Gastrocnemius medialis (tissue), 4 donors: ENCODE results near the gene ATPAF2.

Source experiments
- POLR2A ChIP-seq, 2 donors: fragments of 450-650 bp; IDR thresholded peaks; one replicate each; pipeline ENCODE4 v1.6.1; 2017; ENCODE audit warnings: antibody characterized with exemption in 2 of 2, mild to moderate bottlenecking in 2 of 2, moderate library complexity in 2 of 2
- TF ChIP-seq, protein P1 (sequence below), 5 experiments: fragments of 450-650 bp in 3 of 5; fragments of 200-600 bp in 2 of 5; sonication (generic) in 2 of 5; IDR thresholded peaks in 4 of 5; conservative IDR thresholded peaks in 1 of 5; 1 replicate in 4 of 5; 2 replicates in 1 of 5; pipeline ENCODE4 v1.5.1; 2016 to 2019; ENCODE audit warnings: antibody characterized with exemption in 5 of 5, mild to moderate bottlenecking in 3 of 5, moderate library complexity in 3 of 5

DNA sequence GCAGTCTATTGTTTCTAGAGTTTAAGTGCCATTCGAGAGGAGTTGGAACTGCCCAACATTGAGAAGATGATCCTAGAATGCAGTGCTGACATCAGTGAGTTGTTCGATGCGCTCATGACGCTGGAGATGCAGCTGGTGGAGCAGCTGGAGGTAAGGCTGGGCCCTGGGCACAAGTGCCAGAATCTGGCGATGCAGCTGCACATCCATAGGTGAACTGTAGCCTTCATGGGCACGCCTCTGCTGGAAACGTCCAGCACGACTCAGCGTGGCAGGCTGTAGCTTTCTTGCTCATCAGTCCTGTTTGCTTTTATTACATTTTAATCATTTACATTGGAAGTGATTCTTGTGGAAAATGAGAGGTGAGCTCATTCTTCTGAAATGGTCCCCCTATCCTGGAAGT is 34.6 kb downstream of the ATPAF2 start:
- TF ChIP-seq POLR2A (IDR thresholded peaks at IDR 0.05) = no peak
- TF ChIP-seq, protein P1, sequence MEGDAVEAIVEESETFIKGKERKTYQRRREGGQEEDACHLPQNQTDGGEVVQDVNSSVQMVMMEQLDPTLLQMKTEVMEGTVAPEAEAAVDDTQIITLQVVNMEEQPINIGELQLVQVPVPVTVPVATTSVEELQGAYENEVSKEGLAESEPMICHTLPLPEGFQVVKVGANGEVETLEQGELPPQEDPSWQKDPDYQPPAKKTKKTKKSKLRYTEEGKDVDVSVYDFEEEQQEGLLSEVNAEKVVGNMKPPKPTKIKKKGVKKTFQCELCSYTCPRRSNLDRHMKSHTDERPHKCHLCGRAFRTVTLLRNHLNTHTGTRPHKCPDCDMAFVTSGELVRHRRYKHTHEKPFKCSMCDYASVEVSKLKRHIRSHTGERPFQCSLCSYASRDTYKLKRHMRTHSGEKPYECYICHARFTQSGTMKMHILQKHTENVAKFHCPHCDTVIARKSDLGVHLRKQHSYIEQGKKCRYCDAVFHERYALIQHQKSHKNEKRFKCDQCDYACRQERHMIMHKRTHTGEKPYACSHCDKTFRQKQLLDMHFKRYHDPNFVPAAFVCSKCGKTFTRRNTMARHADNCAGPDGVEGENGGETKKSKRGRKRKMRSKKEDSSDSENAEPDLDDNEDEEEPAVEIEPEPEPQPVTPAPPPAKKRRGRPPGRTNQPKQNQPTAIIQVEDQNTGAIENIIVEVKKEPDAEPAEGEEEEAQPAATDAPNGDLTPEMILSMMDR (IDR thresholded peaks at IDR 0.05 in 4 of 5, conservative IDR thresholded peaks at IDR 0.05 in 1 of 5) = no peak
